Ovary (tissue), 9 donors: Measurements from ENCODE around the gene KIF23. TPM values are rescaled to one million over a fixed set of nuclear protein-coding genes. Genes with fewer than 3 reads are reported as not detected.

Source experiments
- DNase-seq, 5 donors: peaks; one replicate each; pipeline ENCODE4 v3.0.0-alpha.2; 2019 to 2020
- H3K27ac ChIP-seq, 2 donors: fragments of 200-600 bp; one replicate each; pipeline versions ENCODE4 v1.5.1 to v1.8.0; 2019 to 2022
- H3K27me3 ChIP-seq: fragments of 200-600 bp; one replicate; pipeline ENCODE4 v1.8.0; 2022
- H3K36me3 ChIP-seq: fragments of 200-600 bp; sonication (generic); one replicate; pipeline ENCODE4 v1.5.1; 2019
- H3K4me1 ChIP-seq: one replicate; pipeline ENCODE4 v1.8.1; 2013; ENCODE audit warnings: mild to moderate bottlenecking, moderate library complexity; ENCODE audit not compliant: insufficient read depth
- H3K4me3 ChIP-seq: fragments of 200-600 bp; sonication (generic); one replicate; pipeline ENCODE4 v1.5.1; 2017
- H3K9me3 ChIP-seq, 2 donors: fragments of 200-600 bp in 1 of 2; sonication (generic) in 1 of 2; one replicate each; pipeline versions ENCODE4 v1.5.1 to v1.8.1; 2013 to 2019; ENCODE audit warnings: mild to moderate bottlenecking in 1 of 2, moderate library complexity in 1 of 2
- EP300 ChIP-seq: sonication (generic); formaldehyde crosslinking; IDR thresholded peaks from one replicate; pipeline ENCODE4 v1.6.1; 2017; ENCODE audit warnings: antibody characterized with exemption
- POLR2A ChIP-seq: fragments of 450-650 bp; IDR thresholded peaks from one replicate; pipeline ENCODE4 v1.6.1; 2017; ENCODE audit warnings: antibody characterized with exemption, mild to moderate bottlenecking, moderate library complexity
- whole genome bisulfite sequencing, 3 donors: extraction: QIAGEN DNeasy Blood & Tissue Kit in 1 of 3; methylation state at CpG; one replicate each; pipeline versions ENCODE4 v1.1.5 to v1.1.7; 2013 to 2017; 5-methylcytosine and 5-hydroxymethylcytosine counted together
- intact Hi-C, 4 donors: fragments of 100-400 bp; cut with DNase I; formaldehyde crosslinking; loops; one replicate each; pipeline versions ENCODE4 v1.11.0 to v1.15.1; 2022 to 2023
- polyA plus RNA-seq, 2 donors: library from polyadenylated mRNA; stranded (reverse); fragments of 200-250 nt in 1 of 2; fragments of 350-450 nt in 1 of 2; fragmentation: Illumina TruSeq in 1 of 2; extraction: RNeasy Lipid Tissue Mini Kit (QIAGEN cat#74804) in 1 of 2; gene quantifications; one replicate each; pipeline ENCODE4 v1.2.3, GENCODE V29; 2013 to 2014
- total RNA-seq, 7 donors: library from RNA; depleted of rRNA in 2 of 7; stranded (reverse); fragments of >200 nt in 2 of 7; fragmentation: NEBNext Ultra II Directional in 3 of 7; extraction: Animal tissue kit (Norgen Biotek cat#: 25700) in 3 of 7; gene quantifications; one replicate each; pipeline versions ENCODE4 v1.1.0 to v1.2.4, GENCODE V29; 2016 to 2023
- TF ChIP-seq, protein P1 (sequence below), 3 donors: fragments of 450-650 bp in 2 of 3; fragments of 200-600 bp in 1 of 3; IDR thresholded peaks; one replicate each; pipeline versions ENCODE4 v1.5.1 to v1.8.0; 2016 to 2022; ENCODE audit warnings: antibody characterized with exemption in 3 of 3, mild to moderate bottlenecking in 1 of 3
- donor health status: DM: no; HTN: no; CAD: no; lungs with moderate emphysema.
- donor health status: DM: no; HTN: no; CAD: no.
- donor health status: Bipolar disorder and iron deficiency.
- donor health status: DM: yes; HTN: yes; CAD: no.
- donor health status: DM: no; HTN: no; CAD: no.
- donor health status: DM: yes; HTN: yes; CAD: no.

Gene KIF23
- total and polyA plus RNA-seq, 9 donors = 0.51 to 3.1 (median 1.0) TPM

DNA sequence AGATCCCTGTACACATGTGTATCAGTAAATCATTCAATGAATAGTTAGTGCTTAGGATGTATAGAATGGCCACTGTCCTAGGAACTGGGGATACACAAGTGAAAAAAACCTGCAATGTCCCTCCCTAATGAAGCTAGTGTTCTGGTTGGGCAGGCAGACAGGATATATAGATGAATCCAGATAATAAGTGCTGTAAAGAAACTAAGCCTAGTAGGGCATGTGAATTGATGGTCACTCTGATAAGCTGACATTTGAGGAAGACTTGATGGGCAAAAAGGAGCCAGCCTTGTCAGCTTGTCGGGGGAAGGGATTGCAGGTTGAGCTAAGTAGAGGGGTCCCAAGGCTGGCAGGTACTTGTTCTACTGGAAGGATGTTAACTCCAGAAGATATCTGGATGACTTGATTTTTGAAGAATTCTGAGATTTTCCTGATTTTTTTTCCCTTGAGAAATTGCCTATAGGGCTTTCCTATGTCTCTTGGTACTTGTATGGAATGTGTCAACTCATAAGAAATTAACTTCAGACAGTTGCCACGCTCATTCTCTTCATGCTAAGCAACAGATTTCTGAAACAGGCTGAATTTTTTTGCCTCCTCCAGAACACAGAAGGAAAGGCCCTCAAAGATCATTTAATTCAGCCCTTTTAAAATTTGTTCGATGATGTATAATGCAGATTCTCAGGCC, 6.3 kb upstream of the KIF23 start:
- Histone ChIP-seq H3K9me3 (no peaks in the 10 kb centered on the region), H3K4me3 (no peak overlapping the region), H3K4me1 (no peaks in the 10 kb centered on the region), H3K27me3 (no peaks in the 10 kb centered on the region), H3K36me3 (no peaks in the 10 kb centered on the region), H3K27ac (no peak overlapping the region)
- intact Hi-C loops = no loop called here
- DNase-seq = no peak
- TF ChIP-seq, protein P1, sequence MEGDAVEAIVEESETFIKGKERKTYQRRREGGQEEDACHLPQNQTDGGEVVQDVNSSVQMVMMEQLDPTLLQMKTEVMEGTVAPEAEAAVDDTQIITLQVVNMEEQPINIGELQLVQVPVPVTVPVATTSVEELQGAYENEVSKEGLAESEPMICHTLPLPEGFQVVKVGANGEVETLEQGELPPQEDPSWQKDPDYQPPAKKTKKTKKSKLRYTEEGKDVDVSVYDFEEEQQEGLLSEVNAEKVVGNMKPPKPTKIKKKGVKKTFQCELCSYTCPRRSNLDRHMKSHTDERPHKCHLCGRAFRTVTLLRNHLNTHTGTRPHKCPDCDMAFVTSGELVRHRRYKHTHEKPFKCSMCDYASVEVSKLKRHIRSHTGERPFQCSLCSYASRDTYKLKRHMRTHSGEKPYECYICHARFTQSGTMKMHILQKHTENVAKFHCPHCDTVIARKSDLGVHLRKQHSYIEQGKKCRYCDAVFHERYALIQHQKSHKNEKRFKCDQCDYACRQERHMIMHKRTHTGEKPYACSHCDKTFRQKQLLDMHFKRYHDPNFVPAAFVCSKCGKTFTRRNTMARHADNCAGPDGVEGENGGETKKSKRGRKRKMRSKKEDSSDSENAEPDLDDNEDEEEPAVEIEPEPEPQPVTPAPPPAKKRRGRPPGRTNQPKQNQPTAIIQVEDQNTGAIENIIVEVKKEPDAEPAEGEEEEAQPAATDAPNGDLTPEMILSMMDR (IDR thresholded peaks at IDR 0.05) = no peak
- TF ChIP-seq POLR2A (no peak), EP300 (no peak)
- WGBS, 3 donors = 90 to 94% (median 92%) methylated on average over 3 of the region's 3 CpGs

DNA sequence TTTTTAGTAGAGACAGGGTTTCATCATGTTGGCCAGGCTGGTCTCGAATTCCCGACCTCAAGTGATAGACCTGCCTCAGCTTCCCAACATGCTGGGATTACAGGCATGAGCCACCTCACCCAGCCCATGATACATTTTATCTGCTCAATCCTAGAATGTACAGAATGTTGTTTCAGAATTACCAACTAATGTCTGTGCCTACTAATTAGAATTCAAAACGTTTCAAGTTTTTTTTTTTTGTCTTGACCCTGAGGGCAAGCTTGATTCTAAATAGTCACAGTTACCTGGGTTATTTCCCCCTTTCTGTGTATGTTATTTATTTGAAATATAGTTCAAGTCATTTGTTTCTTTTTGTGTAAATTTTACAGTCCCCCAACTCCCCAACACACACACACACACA, 5.3 kb upstream of the KIF23 start:
- Histone ChIP-seq H3K27ac (no peak overlapping the region), H3K4me1 (peaks cover 1% of the 10 kb centered on the region), H3K4me3 (no peak overlapping the region), H3K9me3 (no peaks in the 10 kb centered on the region), H3K36me3 (no peaks in the 10 kb centered on the region), H3K27me3 (no peaks in the 10 kb centered on the region)
- intact Hi-C loops = no loop called here
- TF ChIP-seq POLR2A (no peak), EP300 (no peak)
- TF ChIP-seq, protein P1 (IDR thresholded peaks at IDR 0.05) = no peak
- DNase-seq = no peak
- 70 to 77% (median 71%) methylated on average over 3 of the region's 3 CpGs for WGBS, 3 donors

DNA sequence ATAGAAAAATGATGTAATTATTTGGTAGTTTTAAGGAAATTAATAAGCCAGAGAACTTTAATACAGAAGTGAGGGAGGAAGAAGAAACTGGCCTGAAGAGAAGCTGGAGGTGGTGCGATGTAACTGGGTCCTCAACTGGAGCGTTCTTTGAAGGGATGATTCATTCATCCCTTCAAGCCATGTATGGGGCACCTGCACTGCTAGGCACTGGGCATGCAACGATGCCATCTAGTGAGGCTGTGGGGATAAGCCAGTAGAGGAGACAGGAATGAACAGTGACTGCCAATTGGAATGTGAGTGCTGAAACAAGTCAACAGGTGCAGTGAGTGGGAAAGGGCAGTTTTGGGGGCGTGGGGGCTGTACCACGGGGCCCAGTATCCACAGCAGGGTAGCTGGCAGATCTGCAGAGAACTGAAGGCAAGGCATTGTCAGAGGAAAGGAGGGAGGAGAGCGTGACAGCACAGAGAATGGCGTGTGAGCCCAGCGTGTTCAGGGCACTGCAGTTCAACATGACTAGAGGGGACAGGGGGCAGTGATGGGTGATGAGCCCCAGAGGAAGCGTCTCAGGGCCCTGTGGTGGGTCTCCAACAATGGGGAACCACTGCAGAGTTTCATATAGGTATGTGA, 3.8 kb upstream of the KIF23 start:
- no peak for DNase-seq
- no peaks in the 10 kb centered on the region for H3K27me3 ChIP-seq
- H3K9me3 ChIP-seq = no peaks in the 10 kb centered on the region
- H3K27ac ChIP-seq = no peak overlapping the region
- intact Hi-C loops = no loop called here
- WGBS, 3 donors = 76 to 79% (median 78%) methylated on average over 9 of the region's 9 CpGs
- H3K4me3 ChIP-seq = no peak overlapping the region
- TF ChIP-seq, protein P1 (IDR thresholded peaks at IDR 0.05) = no peak
- TF ChIP-seq POLR2A = no peak
- no peak for TF ChIP-seq EP300
- H3K4me1 ChIP-seq = peaks cover 2% of the 10 kb centered on the region
- H3K36me3 ChIP-seq = no peaks in the 10 kb centered on the region

DNA sequence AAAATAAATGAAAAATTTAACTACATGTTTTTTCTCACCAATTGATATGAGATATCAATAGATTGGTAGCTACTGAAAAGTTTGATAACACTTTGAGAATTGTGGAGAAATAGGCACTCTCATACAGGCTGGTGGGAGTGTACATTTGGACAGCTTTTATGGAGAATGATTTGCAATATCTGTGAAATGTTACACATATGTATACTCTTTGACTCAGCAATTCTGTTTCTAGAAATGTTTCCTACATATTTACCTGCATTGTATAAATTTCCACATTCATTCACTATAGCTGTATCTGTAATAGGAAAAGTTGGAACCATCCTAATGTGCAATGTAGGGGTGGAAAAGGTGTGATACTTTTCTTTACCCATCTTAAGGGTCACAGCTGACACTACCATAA, 1.9 kb upstream of the KIF23 start:
- intact Hi-C loops = no loop called here
- DNase-seq = no peak
- Histone ChIP-seq H3K9me3 (no peaks in the 10 kb centered on the region), H3K4me3 (no peak overlapping the region), H3K27ac (no peak overlapping the region), H3K27me3 (no peaks in the 10 kb centered on the region), H3K36me3 (no peaks in the 10 kb centered on the region), H3K4me1 (peaks cover 2% of the 10 kb centered on the region)
- no peak for TF ChIP-seq EP300
- TF ChIP-seq POLR2A = no peak
- TF ChIP-seq, protein P1 (IDR thresholded peaks at IDR 0.05) = no peak
